GM10266 (cell line): Measurements from ENCODE around the gene POU2F3.

ENCODE experiments used
- DNase-seq: peaks from one replicate; pipeline ENCODE4 v3.0.0; 2012; ENCODE audit errors: extremely low spot score
- TF ChIP-seq, protein P1 (sequence below): IDR thresholded peaks from 2 replicates; pipeline ENCODE4 v1.5.1; 2012; ENCODE audit warnings: mild to moderate bottlenecking, low read depth; ENCODE audit not compliant: control insufficient read depth, insufficient read depth; ENCODE audit errors: missing control alignments

POU2F3 gene

GRCh38 chr11:120307476-120307875, 67.5 kb downstream of the POU2F3 start:
- DNase-seq: no peak
- TF ChIP-seq, protein P1, sequence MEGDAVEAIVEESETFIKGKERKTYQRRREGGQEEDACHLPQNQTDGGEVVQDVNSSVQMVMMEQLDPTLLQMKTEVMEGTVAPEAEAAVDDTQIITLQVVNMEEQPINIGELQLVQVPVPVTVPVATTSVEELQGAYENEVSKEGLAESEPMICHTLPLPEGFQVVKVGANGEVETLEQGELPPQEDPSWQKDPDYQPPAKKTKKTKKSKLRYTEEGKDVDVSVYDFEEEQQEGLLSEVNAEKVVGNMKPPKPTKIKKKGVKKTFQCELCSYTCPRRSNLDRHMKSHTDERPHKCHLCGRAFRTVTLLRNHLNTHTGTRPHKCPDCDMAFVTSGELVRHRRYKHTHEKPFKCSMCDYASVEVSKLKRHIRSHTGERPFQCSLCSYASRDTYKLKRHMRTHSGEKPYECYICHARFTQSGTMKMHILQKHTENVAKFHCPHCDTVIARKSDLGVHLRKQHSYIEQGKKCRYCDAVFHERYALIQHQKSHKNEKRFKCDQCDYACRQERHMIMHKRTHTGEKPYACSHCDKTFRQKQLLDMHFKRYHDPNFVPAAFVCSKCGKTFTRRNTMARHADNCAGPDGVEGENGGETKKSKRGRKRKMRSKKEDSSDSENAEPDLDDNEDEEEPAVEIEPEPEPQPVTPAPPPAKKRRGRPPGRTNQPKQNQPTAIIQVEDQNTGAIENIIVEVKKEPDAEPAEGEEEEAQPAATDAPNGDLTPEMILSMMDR: no peak

- DNase-seq: no peak
- TF ChIP-seq, protein P1: no peak
These were observed 68.1 kb downstream of the POU2F3 start for GRCh38 chr11:120308081-120308480.

DNA sequence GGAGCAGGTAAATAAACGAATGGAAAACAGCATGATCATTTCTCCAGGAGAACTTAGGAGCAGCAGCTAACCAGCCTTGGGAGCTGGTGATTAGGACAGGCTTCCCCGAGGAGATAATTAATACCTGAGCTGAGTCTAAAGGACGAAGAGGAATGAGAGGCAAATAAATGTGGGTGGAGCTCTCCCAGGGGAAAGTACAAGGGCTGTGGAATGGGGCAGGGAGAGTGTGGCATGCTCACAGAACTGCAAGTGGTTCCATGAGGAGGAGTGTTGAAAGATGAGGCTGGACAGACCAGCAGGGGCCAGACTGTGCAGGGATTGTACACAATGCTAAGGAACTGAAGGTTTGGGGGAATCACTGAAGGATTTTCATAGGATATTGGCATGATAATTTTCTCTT, 70.9 kb downstream of the POU2F3 start:
- DNase-seq: no peak
- TF ChIP-seq, protein P1: no peak

DNA sequence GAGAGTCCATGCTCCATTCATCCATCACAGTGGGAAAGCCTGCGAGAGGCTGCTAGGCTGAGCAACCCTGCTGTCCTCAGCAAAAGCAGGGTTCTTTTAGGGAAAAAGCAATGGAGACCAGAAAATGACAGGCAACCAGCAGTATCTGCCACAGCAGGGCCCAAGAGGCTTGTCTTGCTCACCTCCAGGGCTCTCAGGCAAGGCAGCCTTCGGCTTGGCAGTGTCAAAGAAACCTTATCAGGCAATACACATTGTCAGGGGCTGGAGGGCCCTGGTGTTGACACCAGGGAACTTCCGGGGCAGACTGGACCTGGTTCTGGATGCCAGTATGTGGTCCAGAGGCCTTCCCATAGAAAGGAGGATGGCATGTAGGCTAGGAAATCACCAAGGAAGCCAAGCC, 74.9 kb downstream of the POU2F3 start:
- DNase-seq: no peak
- TF ChIP-seq, protein P1: no peak

DNA sequence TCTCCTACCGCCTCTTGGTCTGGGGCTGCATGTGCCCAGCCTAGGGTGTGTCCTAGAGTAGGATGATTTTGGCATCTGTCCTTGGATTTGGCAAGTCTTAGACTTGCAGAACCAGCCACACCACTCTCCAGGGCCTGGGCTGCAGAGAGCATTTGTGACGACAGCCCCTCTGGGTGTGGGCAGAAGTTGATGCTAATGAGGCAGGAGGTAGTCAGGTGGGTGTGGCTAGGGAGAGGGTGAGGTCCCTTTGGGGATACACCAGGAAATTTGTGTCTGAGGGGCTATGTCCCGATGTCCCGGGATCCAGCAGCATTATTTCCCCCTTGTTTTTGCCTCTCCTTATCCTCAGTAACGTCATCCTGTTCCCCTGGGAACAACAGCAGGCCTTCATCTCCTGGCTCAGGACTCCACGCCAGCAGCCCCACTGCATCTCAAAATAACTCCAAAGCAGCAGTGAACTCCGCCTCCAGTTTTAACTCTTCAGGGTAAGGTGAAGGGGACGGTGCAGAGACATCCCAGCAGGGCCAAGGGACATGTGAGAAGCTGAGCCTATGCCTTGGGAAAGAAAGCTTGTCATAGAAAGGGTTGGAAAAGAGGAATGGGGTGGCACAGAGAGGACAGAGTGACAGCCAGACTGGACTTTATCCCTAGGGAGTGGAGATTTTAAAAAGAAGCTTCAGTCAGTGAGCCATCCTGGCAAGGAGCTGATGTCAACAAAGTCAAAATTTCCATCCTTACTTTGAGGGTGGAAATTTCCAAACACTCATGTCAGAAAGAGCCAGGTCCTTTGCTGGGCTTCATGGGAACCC, 77.1 kb downstream of the POU2F3 start:
- no peak for DNase-seq
- TF ChIP-seq, protein P1: no peak

- DNase-seq: no peak
- TF ChIP-seq, protein P1: no peak
These were observed 77.9 kb downstream of the POU2F3 start for GRCh38 chr11:120317689-120318480.

DNA sequence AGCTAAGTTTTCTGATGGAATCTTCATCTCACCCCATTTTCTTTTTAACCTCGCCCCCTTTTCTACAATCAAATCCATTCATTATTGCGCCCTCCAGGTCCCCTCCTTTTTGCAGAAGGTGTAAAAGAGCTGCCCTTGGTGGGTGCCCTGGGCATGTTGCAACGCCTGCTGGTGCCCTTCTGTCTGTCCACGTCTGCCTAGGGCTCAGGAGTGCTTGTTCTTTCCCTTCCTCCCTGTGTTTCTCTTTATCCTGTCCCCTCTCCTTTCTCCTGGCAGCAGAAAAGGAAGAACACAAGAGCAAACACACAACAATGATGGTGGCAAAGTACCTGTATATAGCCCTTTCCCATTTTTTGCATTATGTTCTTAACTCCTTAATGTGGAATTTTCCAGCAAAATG, 79.0 kb downstream of the POU2F3 start:
- DNase-seq: no peak

More for the DNA sequence above, 79.0 kb downstream of the POU2F3 start:
- TF ChIP-seq, protein P1: no peak
